HG03558 (cell line): ENCODE results near the gene SYT4.
"Not testable (repeated sequence)": the region's sequence is repeated elsewhere in the genome, so short reads cannot be mapped to it uniquely, and the experiment has no call there.

Experiments
- ATAC-seq: cut with Tn5 transposase; IDR thresholded peaks from one replicate; pipeline ENCODE4 v1.9.1; 2021; ENCODE audit warnings: moderate number of reproducible peaks; ENCODE audit not compliant: unreplicated experiment; ENCODE audit errors: extremely low read depth

Gene SYT4

GRCh38 chr18:43277164-43277600 is at the start of gene SYT4:
Gene SYT4 (minus strand): TSS chr18:43277490. CDS start chr18:43277281, 209 bp downstream.
- no peak for ATAC-seq

GRCh38 chr18:43322132-43322531 is 44.8 kb upstream of the SYT4 start:
- ATAC-seq, result no peak

GRCh38 chr18:43314941-43315340 is 37.7 kb upstream of the SYT4 start:
- ATAC-seq, result no peak

GRCh38 chr18:43312891-43313290 is 35.6 kb upstream of the SYT4 start:
- ATAC-seq, result no peak

- ATAC-seq, result no peak
Observed at GRCh38 chr18:43310239-43310638, 32.9 kb upstream of the SYT4 start.

GRCh38 chr18:43303376-43303775 is 26.1 kb upstream of the SYT4 start:
- ATAC-seq, result no peak

GRCh38 chr18:43286187-43286586 is 8.9 kb upstream of the SYT4 start:
- ATAC-seq, result not testable (repeated sequence)

GRCh38 chr18:43283299-43283698 is 6.0 kb upstream of the SYT4 start:
- ATAC-seq, result no peak

- ATAC-seq, result no peak
Observed at GRCh38 chr18:43279015-43279744, 1.9 kb upstream of the SYT4 start.

- ATAC-seq, result no peak
Observed at GRCh38 chr18:43278355-43278754, 1.1 kb upstream of the SYT4 start.

GRCh38 chr18:43276491-43276890 is 799 bp downstream of the SYT4 start:
- no peak for ATAC-seq

GRCh38 chr18:43275546-43275945 is 1.7 kb downstream of the SYT4 start:
- no peak for ATAC-seq

GRCh38 chr18:43274526-43274925 is 2.8 kb downstream of the SYT4 start:
- no peak for ATAC-seq

- peak; percentile 56 for ATAC-seq
Observed at GRCh38 chr18:43271593-43272432, 5.5 kb downstream of the SYT4 start.

GRCh38 chr18:43267818-43268217 is 9.5 kb downstream of the SYT4 start:
- ATAC-seq, result no peak

GRCh38 chr18:43265465-43265864 is 11.8 kb downstream of the SYT4 start:
- no peak for ATAC-seq

GRCh38 chr18:43248610-43249249 is 28.6 kb downstream of the SYT4 start:
- no peak for ATAC-seq

- no peak for ATAC-seq
Observed at GRCh38 chr18:43247944-43248343, 29.3 kb downstream of the SYT4 start.

GRCh38 chr18:43238429-43238828 is 38.9 kb downstream of the SYT4 start:
- ATAC-seq, result no peak

GRCh38 chr18:43236921-43237320 is 40.4 kb downstream of the SYT4 start:
- ATAC-seq, result no peak

GRCh38 chr18:43234889-43235288 is 42.4 kb downstream of the SYT4 start:
- no peak for ATAC-seq
